Endothelial cell of umbilical vein (primary cell): ENCODE results near the gene CNNM4. TPM values are rescaled to one million over a fixed set of nuclear protein-coding genes. Genes with fewer than 3 reads are reported as not detected.

Experiments used
- BruUV-seq: library from RNA; stranded (reverse); fragments of 400-500 nt; replicated peaks from 2 replicates; lab custom pipeline; 2021; lab: Mats Ljungman, UMichigan
- CTCF ChIA-PET: fragments of 300-600, 350-600 bp; sonication (Branson Sonifier 250); formaldehyde crosslinking; loops from one replicate; lab custom pipeline; 2021; ENCODE audit warnings: antibody characterized with exemption, inconsistent platforms; lab: Charles Lee
- POLR2A ChIA-PET: fragments of 300-600, 350-600 bp; sonication (Branson Sonifier 250); formaldehyde crosslinking; loops from one replicate; lab custom pipeline; 2021; ENCODE audit warnings: antibody characterized with exemption, inconsistent platforms; lab: Charles Lee
- DNase-seq: peaks from one replicate; pipeline ENCODE4 v3.0.0-alpha.2; 2011; ENCODE audit warnings: low read depth, low spot score
- FAIRE-seq: peaks from 2 replicates; lab custom pipeline; 2011; peaks lifted over from hg19 to GRCh38; lab: Jason Lieb, UNC
- H2AFZ ChIP-seq: 2 replicates; pipeline ENCODE4 v1.6.0; 2012; ENCODE audit warnings: low read depth, low read length, control low read depth, inconsistent platforms
- H3K27ac ChIP-seq: 2 replicates; pipeline ENCODE4 v1.5.1; 2011; ENCODE audit warnings: low read depth, mild to moderate bottlenecking, control low read depth, low read length, moderate library complexity; ENCODE audit not compliant: insufficient read depth
- H3K27me3 ChIP-seq, 2 experiments: 2 replicates each; pipeline versions ENCODE4 v1.6.0 to v1.6.1; 2011; ENCODE audit warnings: low read length in 2 of 2, mixed read lengths in 1 of 2; ENCODE audit not compliant: control insufficient read depth in 2 of 2, insufficient read depth in 2 of 2
- H3K36me3 ChIP-seq, 2 experiments: 2 replicates in 1 of 2; 3 replicates in 1 of 2; pipeline ENCODE4 v1.5.1; 2011; ENCODE audit warnings: low read length in 2 of 2, mild to moderate bottlenecking in 1 of 2, moderate library complexity in 1 of 2; ENCODE audit not compliant: control insufficient read depth in 2 of 2, insufficient read depth in 2 of 2; ENCODE audit errors: extremely low read depth in 1 of 2
- H3K4me1 ChIP-seq: 3 replicates; pipeline ENCODE4 v1.5.1; 2011; ENCODE audit warnings: mild to moderate bottlenecking, low read length; ENCODE audit not compliant: control insufficient read depth, insufficient read depth; ENCODE audit errors: extremely low read depth
- H3K4me2 ChIP-seq: 2 replicates; pipeline ENCODE4 v1.6.1; 2011; ENCODE audit warnings: low read length, control low read depth, mixed read lengths; ENCODE audit not compliant: insufficient read depth
- H3K4me3 ChIP-seq, 3 experiments: fragments of 200-600 bp in 1 of 3; sonication (generic), shearing (Covaris generic) in 1 of 3; replicated peaks in 1 of 3; 2 replicates each; pipeline ENCODE4 v1.5.1; 2011 to 2016; ENCODE audit warnings: control low read depth in 3 of 3, low read length in 3 of 3, mild to moderate bottlenecking in 2 of 3, inconsistent platforms in 1 of 3, low read depth in 1 of 3, moderate library complexity in 1 of 3; ENCODE audit not compliant: insufficient read depth in 1 of 3
- H3K79me2 ChIP-seq: 2 replicates; pipeline ENCODE4 v1.6.0; 2012; ENCODE audit warnings: low read length, inconsistent platforms; ENCODE audit not compliant: control insufficient read depth, insufficient read depth
- H3K9ac ChIP-seq: replicated peaks from 2 replicates; pipeline ENCODE3; 2011; ENCODE audit warnings: low read length, control low read depth; ENCODE audit not compliant: insufficient read depth; ENCODE audit errors: extremely low read depth
- H3K9me1 ChIP-seq: replicated peaks from 3 replicates; pipeline ENCODE4 v1.6.0; 2011; ENCODE audit warnings: mild to moderate bottlenecking, low read length; ENCODE audit not compliant: control insufficient read depth, insufficient read depth; ENCODE audit errors: extremely low read depth
- H3K9me3 ChIP-seq: replicated peaks from 2 replicates; pipeline ENCODE4 v1.5.1; 2012; ENCODE audit warnings: low read length, inconsistent platforms; ENCODE audit not compliant: control insufficient read depth, insufficient read depth
- H4K20me1 ChIP-seq: replicated peaks from 2 replicates; pipeline ENCODE3; 2011; ENCODE audit warnings: mild to moderate bottlenecking, low read length; ENCODE audit not compliant: control insufficient read depth, insufficient read depth; ENCODE audit errors: extremely low read depth
- EZH2 ChIP-seq: IDR thresholded peaks from 2 replicates; pipeline ENCODE4 v1.6.1; 2012; ENCODE audit warnings: borderline replicate concordance, low read depth, mild to moderate bottlenecking, moderate library complexity, low read length, inconsistent platforms; ENCODE audit not compliant: severe bottlenecking
- FOS ChIP-seq: IDR thresholded peaks from 2 replicates; pipeline ENCODE4 v1.6.1; 2011; ENCODE audit warnings: mild to moderate bottlenecking, low read length, moderate library complexity, borderline replicate concordance; ENCODE audit not compliant: insufficient read depth
- GATA2 ChIP-seq: IDR thresholded peaks from 2 replicates; pipeline ENCODE4 v1.7.0; 2011; ENCODE audit warnings: low read depth, mild to moderate bottlenecking, moderate library complexity, mixed read lengths, low read length; ENCODE audit not compliant: insufficient read length, insufficient read depth
- JUN ChIP-seq: IDR thresholded peaks from 2 replicates; pipeline ENCODE4 v1.6.1; 2011; ENCODE audit warnings: borderline replicate concordance, low read depth; ENCODE audit not compliant: insufficient read length, insufficient read depth
- MYC ChIP-seq: IDR thresholded peaks from one replicate; pipeline ENCODE4 v1.6.1; 2011; ENCODE audit warnings: mild to moderate bottlenecking, low read depth, low read length
- POLR2A ChIP-seq: IDR thresholded peaks from 2 replicates; pipeline ENCODE4 v1.6.1; 2012; ENCODE audit warnings: low read depth, mild to moderate bottlenecking, control low read depth, low read length
- POLR2AphosphoS5 ChIP-seq: IDR thresholded peaks from 2 replicates; pipeline ENCODE4 v1.6.1; 2012; ENCODE audit warnings: low read depth, mild to moderate bottlenecking, control low read depth, low read length, moderate library complexity; ENCODE audit not compliant: insufficient read depth
- dilution Hi-C: fragments of 300-500 bp; cut with MboI; formaldehyde crosslinking; loops from one replicate; pipeline ENCODE4 v1.15.0; 2019; ENCODE audit warnings: low sequenced_read_pairs; ENCODE audit not compliant: extremely low pct_ligation_motif_present
- intact Hi-C: fragments of 100-400 bp; cut with micrococcal nuclease; formaldehyde crosslinking; loops from one replicate; pipeline ENCODE4 v1.10.0; 2022
- polyA plus RNA-seq, 4 experiments: library from polyadenylated mRNA; depleted of rRNA in 3 of 4; stranded (reverse) in 3 of 4; unstranded in 1 of 4; fragments of >200 nt; gene quantifications; 2 replicates each; pipeline versions ENCODE4 v1.2.1 to v1.2.3, GENCODE V29; 2011 to 2012; ENCODE audit warnings: missing spikeins in 1 of 4
- total RNA-seq: library from RNA; stranded (reverse); gene quantifications from 2 replicates; pipeline ENCODE4 v1.2.3, GENCODE V29; 2021
- TF ChIP-seq, protein P1 (sequence below), 2 donors: IDR thresholded peaks; 1 replicate in 1 of 2; 2 replicates in 1 of 2; pipeline ENCODE4 v1.5.1; 2011; ENCODE audit warnings: low read length in 2 of 2, mild to moderate bottlenecking in 2 of 2, moderate library complexity in 2 of 2, control low read depth in 1 of 2, inconsistent platforms in 1 of 2, low read depth in 1 of 2; ENCODE audit not compliant: insufficient read depth in 1 of 2; ENCODE audit errors: extremely low read depth in 1 of 2
- TF ChIP-seq, protein P2 (sequence below): IDR thresholded peaks from 2 replicates; pipeline ENCODE4 v1.6.1; 2011; ENCODE audit not compliant: insufficient read depth, insufficient read length

The CNNM4 gene
- total and polyA plus RNA-seq, 2 donors (not counting 3 experiments of a cell fraction or from before 2014, with no cell fraction given): 4.7 to 5.3 TPM

DNA sequence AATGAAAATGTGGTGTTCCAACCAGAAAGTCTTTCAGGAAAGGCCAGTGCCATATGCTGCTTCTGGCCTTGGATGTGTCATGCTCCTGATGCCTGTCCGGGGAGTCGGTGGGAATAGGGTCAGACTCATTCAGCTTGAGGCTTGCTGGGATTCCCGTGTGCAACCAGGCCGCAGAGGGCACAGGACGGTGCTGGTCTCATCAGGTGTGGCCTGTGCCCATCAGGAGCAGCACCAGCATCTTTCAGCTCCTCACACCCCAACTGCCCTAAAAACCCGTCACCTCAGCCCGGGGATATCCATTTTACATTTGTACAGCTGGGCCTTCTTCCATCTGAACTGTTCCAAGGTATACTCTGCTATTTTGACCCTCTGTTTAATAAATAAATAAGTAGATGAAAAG is 42.0 kb downstream of the CNNM4 start:
- DNase-seq: no peak
- H3K4me1 ChIP-seq: no peaks in the 10 kb centered on the region
- no peaks in the 10 kb centered on the region for H3K9me3 ChIP-seq
- no peak overlapping the region for H3K27ac ChIP-seq
- no TSS peak for BruUV-seq
- no peaks in the 10 kb centered on the region for H3K79me2 ChIP-seq
- no peak overlapping the region for H3K4me3 ChIP-seq
- no peaks in the 10 kb centered on the region for H4K20me1 ChIP-seq
- no peak overlapping the region for H3K4me2 ChIP-seq
- no peak overlapping the region for H2AFZ ChIP-seq
- no peaks in the 10 kb centered on the region for H3K36me3 ChIP-seq
- H3K9me1 ChIP-seq: no peaks in the 10 kb centered on the region
- CTCF ChIA-PET: interaction anchor here (1.3 kb wide), 1 partner anchor 66 kb away, joined by 3 read pairs; no protein-coding TSS in a partner anchor
- intact Hi-C loops: loop anchor here (5.0 kb wide), 2 partner anchors 40 to 165 kb away; partner anchors contain the start of genes CNNM4 and KANSL3
- no peak for FAIRE-seq
- H3K9ac ChIP-seq: no peak overlapping the region
- dilution Hi-C loops: no loop called here
- POLR2A ChIA-PET: no interaction called here
- H3K27me3 ChIP-seq: no peaks in the 10 kb centered on the region
- TF ChIP-seq JUN (no peak), EZH2 (no peak), POLR2A (no peak), FOS (no peak), MYC (no peak), POLR2AphosphoS5 (no peak), GATA2 (no peak)
- TF ChIP-seq, protein P1, sequence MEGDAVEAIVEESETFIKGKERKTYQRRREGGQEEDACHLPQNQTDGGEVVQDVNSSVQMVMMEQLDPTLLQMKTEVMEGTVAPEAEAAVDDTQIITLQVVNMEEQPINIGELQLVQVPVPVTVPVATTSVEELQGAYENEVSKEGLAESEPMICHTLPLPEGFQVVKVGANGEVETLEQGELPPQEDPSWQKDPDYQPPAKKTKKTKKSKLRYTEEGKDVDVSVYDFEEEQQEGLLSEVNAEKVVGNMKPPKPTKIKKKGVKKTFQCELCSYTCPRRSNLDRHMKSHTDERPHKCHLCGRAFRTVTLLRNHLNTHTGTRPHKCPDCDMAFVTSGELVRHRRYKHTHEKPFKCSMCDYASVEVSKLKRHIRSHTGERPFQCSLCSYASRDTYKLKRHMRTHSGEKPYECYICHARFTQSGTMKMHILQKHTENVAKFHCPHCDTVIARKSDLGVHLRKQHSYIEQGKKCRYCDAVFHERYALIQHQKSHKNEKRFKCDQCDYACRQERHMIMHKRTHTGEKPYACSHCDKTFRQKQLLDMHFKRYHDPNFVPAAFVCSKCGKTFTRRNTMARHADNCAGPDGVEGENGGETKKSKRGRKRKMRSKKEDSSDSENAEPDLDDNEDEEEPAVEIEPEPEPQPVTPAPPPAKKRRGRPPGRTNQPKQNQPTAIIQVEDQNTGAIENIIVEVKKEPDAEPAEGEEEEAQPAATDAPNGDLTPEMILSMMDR (IDR thresholded peaks at IDR 0.05; ENCODE audit: extremely low read depth in 1 of 2, insufficient read depth in 1 of 2, low read depth in 1 of 2, low read length in 2 of 2): no peak
- TF ChIP-seq, protein P2, sequence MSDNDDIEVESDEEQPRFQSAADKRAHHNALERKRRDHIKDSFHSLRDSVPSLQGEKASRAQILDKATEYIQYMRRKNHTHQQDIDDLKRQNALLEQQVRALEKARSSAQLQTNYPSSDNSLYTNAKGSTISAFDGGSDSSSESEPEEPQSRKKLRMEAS: no peak
